Progenitor cell of endocrine pancreas (in vitro differentiated cells): ENCODE data around the gene SPECC1L. TPM values are rescaled to one million over a fixed set of nuclear protein-coding genes. Genes with fewer than 3 reads are reported as not detected.

Experiments used
- DNase-seq: peaks from one replicate; pipeline ENCODE4 v3.0.0; 2021; ENCODE audit warnings: low spot score; ENCODE audit not compliant: unreplicated experiment
- H3K27ac Mint-ChIP-seq: 2 replicates; pipeline ENCODE4 v1.8.0; 2021; ENCODE audit warnings: mild to moderate bottlenecking, moderate library complexity, mixed read lengths
- H3K27me3 Mint-ChIP-seq: 2 replicates; pipeline ENCODE4 v1.8.0; 2021; ENCODE audit warnings: mixed read lengths
- H3K36me3 Mint-ChIP-seq: 2 replicates; pipeline ENCODE4 v1.8.0; 2022; ENCODE audit warnings: mixed read lengths; ENCODE audit not compliant: insufficient read depth
- H3K4me1 Mint-ChIP-seq: 2 replicates; pipeline ENCODE4 v1.8.0; 2021; ENCODE audit warnings: low read depth, mixed read lengths
- H3K4me3 Mint-ChIP-seq: 2 replicates; pipeline ENCODE4 v1.8.0; 2021; ENCODE audit warnings: low read depth, mild to moderate bottlenecking, moderate library complexity, mixed read lengths
- H3K9me3 Mint-ChIP-seq: 2 replicates; pipeline ENCODE4 v1.8.0; 2021; ENCODE audit warnings: low read depth, mixed read lengths
- total RNA-seq: library from RNA; stranded (reverse); gene quantifications from 2 replicates; pipeline ENCODE4 v1.2.1, GENCODE V29; 2021
- TF ChIP-seq, protein P1 (sequence below): fragments of 200-600 bp; sonication (generic); IDR thresholded peaks from one replicate; pipeline ENCODE4 v1.5.0; 2021; ENCODE audit warnings: antibody characterized with exemption, mild to moderate bottlenecking; ENCODE audit not compliant: unreplicated experiment

Gene SPECC1L
- total RNA-seq, 1 donor from 2014 or later = 96.9 TPM

DNA sequence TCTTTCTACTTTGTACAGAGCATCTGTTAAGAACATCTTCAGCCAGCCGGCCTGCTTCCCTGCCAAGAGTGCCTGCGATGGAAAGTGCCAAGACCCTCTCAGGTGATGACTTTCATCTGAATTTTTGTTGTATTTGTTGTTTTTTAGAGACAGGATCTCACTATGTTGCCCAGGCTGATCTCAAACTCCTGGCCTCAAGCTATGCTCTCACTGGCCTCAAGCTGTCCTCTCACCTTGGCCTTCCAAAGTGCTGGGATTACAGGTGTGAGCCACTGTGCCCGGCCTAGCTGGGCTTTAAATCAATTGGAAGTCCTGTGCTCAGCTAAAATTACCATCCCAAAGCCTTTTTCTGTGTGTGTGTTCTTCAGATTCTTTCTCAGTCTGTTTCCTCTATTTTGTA, 92.6 kb downstream of the SPECC1L start:
- Mint-ChIP-seq H3K4me3 (no peak overlapping the region), H3K4me1 (peaks cover 18% of the 10 kb centered on the region), H3K27ac (no peak overlapping the region), H3K9me3 (no peaks in the 10 kb centered on the region), H3K36me3 (peaks cover 23% of the 10 kb centered on the region), H3K27me3 (no peaks in the 10 kb centered on the region)
- DNase-seq = no peak
- TF ChIP-seq, protein P1, sequence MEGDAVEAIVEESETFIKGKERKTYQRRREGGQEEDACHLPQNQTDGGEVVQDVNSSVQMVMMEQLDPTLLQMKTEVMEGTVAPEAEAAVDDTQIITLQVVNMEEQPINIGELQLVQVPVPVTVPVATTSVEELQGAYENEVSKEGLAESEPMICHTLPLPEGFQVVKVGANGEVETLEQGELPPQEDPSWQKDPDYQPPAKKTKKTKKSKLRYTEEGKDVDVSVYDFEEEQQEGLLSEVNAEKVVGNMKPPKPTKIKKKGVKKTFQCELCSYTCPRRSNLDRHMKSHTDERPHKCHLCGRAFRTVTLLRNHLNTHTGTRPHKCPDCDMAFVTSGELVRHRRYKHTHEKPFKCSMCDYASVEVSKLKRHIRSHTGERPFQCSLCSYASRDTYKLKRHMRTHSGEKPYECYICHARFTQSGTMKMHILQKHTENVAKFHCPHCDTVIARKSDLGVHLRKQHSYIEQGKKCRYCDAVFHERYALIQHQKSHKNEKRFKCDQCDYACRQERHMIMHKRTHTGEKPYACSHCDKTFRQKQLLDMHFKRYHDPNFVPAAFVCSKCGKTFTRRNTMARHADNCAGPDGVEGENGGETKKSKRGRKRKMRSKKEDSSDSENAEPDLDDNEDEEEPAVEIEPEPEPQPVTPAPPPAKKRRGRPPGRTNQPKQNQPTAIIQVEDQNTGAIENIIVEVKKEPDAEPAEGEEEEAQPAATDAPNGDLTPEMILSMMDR = no peak

DNA sequence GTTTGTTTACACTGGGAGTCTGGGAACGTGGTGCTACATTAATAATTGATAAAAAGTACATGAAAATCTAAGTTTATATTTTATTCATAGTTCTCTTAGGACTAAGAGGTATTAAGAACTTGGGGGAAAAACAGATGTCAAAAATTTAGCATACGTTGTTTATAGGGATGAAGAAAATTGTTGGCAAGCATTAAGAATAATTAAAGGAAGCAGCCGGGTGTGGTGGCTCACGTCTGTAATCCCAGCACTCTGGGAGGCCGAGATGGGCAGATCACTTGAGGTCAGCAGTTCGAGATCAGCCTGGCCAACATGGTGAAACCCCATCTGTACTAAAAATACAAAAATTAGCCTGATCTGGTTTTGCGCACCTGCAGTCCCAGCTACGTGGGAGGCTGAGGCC, 96.1 kb downstream of the SPECC1L start:
- TF ChIP-seq, protein P1 = no peak

DNA sequence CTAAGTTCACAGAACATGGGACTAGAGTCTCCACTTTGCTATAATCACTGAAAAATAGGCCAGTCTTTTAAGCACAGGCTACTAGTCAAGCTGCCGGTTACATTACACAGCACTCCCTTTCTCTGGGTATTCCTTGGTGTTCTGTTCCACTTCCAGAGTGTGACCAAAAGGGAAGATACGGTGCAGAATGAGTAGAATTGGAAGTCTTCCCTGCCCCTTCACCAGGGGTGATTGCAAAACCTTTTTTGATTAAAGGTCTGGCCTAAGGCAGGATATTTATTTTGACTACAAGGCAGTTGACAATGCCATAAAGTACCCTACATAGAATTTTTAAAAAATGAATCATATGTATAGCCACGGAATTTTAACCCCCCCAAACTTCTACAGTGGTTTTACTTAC, 97.2 kb downstream of the SPECC1L start:
- TF ChIP-seq, protein P1 = no peak
- peaks cover 53% of the 10 kb centered on the region for H3K36me3 Mint-ChIP-seq
- DNase-seq = no peak
- no peaks in the 10 kb centered on the region for H3K4me1 Mint-ChIP-seq
- no peak overlapping the region for H3K4me3 Mint-ChIP-seq
- no peak overlapping the region for H3K27ac Mint-ChIP-seq
- no peaks in the 10 kb centered on the region for H3K27me3 Mint-ChIP-seq
- H3K9me3 Mint-ChIP-seq = peaks cover 4% of the 10 kb centered on the region

More for the DNA sequence above, 96.1 kb downstream of the SPECC1L start:
- no peak overlapping the region for H3K4me3 Mint-ChIP-seq
- no peak for DNase-seq
- no peaks in the 10 kb centered on the region for H3K27me3 Mint-ChIP-seq
- H3K4me1 Mint-ChIP-seq = no peaks in the 10 kb centered on the region
- no peak overlapping the region for H3K27ac Mint-ChIP-seq
- peaks cover 4% of the 10 kb centered on the region for H3K9me3 Mint-ChIP-seq
- H3K36me3 Mint-ChIP-seq = peaks cover 45% of the 10 kb centered on the region

DNA sequence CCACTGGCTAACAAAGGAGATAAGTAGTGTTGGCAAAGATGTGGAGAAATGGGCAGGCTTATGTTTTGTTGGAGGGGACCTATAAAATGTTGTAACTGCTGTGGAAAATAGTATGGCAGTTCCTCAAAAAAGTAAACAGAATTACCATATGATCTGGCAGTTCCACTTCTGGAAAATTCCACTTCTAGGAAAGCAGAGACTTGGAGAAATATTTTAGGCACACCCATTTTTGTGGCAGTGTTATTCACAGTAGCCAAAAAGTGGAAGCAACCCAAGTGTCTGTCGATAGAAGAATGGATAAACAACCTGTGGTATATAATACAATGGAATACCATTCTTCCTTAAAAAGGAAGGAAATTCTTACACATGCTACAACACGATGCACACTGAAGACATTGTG, 99.8 kb downstream of the SPECC1L start:
- Mint-ChIP-seq H3K9me3 (peaks cover 8% of the 10 kb centered on the region), H3K27me3 (no peaks in the 10 kb centered on the region), H3K4me1 (no peaks in the 10 kb centered on the region), H3K36me3 (peaks cover 64% of the 10 kb centered on the region), H3K27ac (no peak overlapping the region), H3K4me3 (no peak overlapping the region)
- TF ChIP-seq, protein P1 = no peak
- DNase-seq = no peak

DNA sequence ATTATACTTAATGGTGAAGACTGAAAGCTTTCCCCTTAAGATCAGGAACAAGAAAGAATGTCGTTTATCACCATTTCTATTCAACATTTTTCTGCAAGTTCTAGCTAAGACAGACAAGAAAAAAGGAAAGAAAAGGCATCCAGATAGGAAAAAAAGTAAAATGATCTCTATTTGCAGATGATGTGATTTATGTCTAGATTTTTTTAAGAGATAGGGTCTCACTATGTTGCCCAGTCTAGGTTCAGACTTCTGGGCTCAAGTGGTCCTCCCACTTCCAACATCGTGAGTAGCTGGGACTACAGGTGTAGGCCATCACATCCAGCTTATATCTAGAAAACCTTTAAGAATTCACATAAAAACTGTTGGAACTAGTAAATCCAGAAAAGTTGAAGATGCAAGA, 105.4 kb downstream of the SPECC1L start:
- H3K27me3 Mint-ChIP-seq = no peaks in the 10 kb centered on the region
- no peak for DNase-seq
- H3K9me3 Mint-ChIP-seq = peaks cover 6% of the 10 kb centered on the region
- H3K4me1 Mint-ChIP-seq = no peaks in the 10 kb centered on the region
- H3K36me3 Mint-ChIP-seq = peaks cover 56% of the 10 kb centered on the region
- H3K4me3 Mint-ChIP-seq = no peak overlapping the region
- TF ChIP-seq, protein P1 = no peak
- H3K27ac Mint-ChIP-seq = no peak overlapping the region
